ENCODE results near the gene EML6.

EML6 gene

GRCh38 chr2:55018619-55019018, 295.2 kb downstream of the EML6 start:
- ChIA-PET CTCF (interaction anchor here (0.7 to 11.2 kb wide), 8 partner anchors 10 to 156 kb away, joined by 3 to 137 read pairs (median 5); partner anchors contain the start of gene RTN4), POLR2A (no interaction called here)
- H3K9me3 ChIP-seq (ENCODE audit: control extremely low read depth in 1 of 5, control insufficient read depth in 4 of 5, insufficient read depth in 2 of 5, low read depth in 1 of 5, low read length in 4 of 5), result peaks cover 0 to 3% (median 0%) of the 10 kb centered on the region in 5 experiments
- DNase-seq, result no peak
- H3K4me3 ChIP-seq (ENCODE audit: control insufficient read depth in 1 of 7, extremely low read depth in 1 of 7, insufficient read depth in 4 of 7, low read depth in 2 of 7, low read length in 6 of 7), result no peak overlapping the region
- H3K4me1 ChIP-seq (ENCODE audit: control extremely low read depth in 1 of 4, control insufficient read depth in 4 of 4, insufficient read depth in 4 of 4, low read length in 3 of 4), result peaks cover 14 to 60% (median 26%) of the 10 kb centered on the region in 4 experiments
- H3K27ac ChIP-seq (ENCODE audit: insufficient read depth in 1 of 2, low read depth in 1 of 2, low read length in 2 of 2, poor library complexity in 1 of 2, severe bottlenecking in 2 of 2), result peak overlapping the region in 1 of 2 experiments; percentile 20
- H3K27me3 ChIP-seq (replicated peaks in 2 of 5; ENCODE audit: control insufficient read depth in 4 of 5, insufficient read depth in 5 of 5, low read length in 4 of 5), result no peaks in the 10 kb centered on the region
- peaks cover 0 to 8% (median 4%) of the 10 kb centered on the region in 4 experiments for H3K36me3 ChIP-seq (ENCODE audit: control insufficient read depth in 4 of 4, insufficient read depth in 4 of 4, low read length in 3 of 4)
- WGBS (ENCODE audit: insufficient coverage), result no CpG with 5 or more reads among the region's 1 CpG

DNA sequence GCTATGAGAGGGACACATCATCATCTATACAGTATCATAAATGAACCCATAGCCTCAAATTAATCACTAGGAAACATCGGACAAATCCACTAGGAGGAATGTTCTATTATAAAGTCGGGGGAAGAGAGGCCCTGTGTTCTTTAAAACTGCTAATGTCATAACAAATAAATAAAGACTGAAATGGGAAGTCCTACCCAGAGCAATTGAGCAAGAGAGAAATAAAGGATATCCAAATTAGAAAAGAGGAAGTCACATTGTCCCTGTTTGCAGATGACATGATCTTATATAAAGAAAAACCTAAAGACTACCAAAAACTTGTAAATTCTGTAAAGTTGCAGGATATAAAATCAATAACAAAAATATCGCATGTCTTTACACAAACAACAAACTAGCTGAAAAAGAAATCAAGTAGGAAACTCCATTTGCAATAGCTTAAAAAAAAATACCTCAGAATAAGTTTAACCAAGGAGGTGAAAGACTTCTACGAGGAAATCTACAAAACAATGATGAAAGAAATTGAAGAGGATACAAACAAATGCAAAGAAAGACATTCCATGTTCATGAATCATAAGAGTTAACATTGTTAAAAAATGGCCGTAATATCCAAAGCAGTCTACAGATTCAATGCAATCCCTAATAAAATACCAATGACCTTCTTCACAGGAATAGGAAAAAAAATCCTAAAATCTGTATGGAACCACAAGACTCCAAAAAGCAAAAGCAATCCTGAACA, 296.2 kb downstream of the EML6 start:
- Histone ChIP-seq H3K4me3 (ENCODE audit: control insufficient read depth in 1 of 7, extremely low read depth in 1 of 7, insufficient read depth in 4 of 7, low read depth in 2 of 7, low read length in 6 of 7) (peak overlapping the region in 3 of 7 experiments; percentile 10 to 28 (median 17)), H3K36me3 (ENCODE audit: control insufficient read depth in 4 of 4, insufficient read depth in 4 of 4, low read length in 3 of 4) (peaks cover 0 to 8% (median 4%) of the 10 kb centered on the region in 4 experiments), H3K4me1 (ENCODE audit: control extremely low read depth in 1 of 4, control insufficient read depth in 4 of 4, insufficient read depth in 4 of 4, low read length in 3 of 4) (peaks cover 12 to 55% (median 27%) of the 10 kb centered on the region in 4 experiments), H3K27ac (ENCODE audit: insufficient read depth in 1 of 2, low read depth in 1 of 2, low read length in 2 of 2, poor library complexity in 1 of 2, severe bottlenecking in 2 of 2) (peak overlapping the region; percentile 20 to 31), H3K27me3 (replicated peaks in 2 of 5; ENCODE audit: control insufficient read depth in 4 of 5, insufficient read depth in 5 of 5, low read length in 4 of 5) (no peaks in the 10 kb centered on the region), H3K9me3 (ENCODE audit: control extremely low read depth in 1 of 5, control insufficient read depth in 4 of 5, insufficient read depth in 2 of 5, low read depth in 1 of 5, low read length in 4 of 5) (peaks cover 0 to 3% (median 0%) of the 10 kb centered on the region in 5 experiments)
- DNase-seq, result peak; percentile 36 to 77 (median 69)
- 100% methylated on average over 1 of the region's 5 CpGs for WGBS (ENCODE audit: insufficient coverage)
- ChIA-PET POLR2A (no interaction called here), CTCF (interaction anchor here (1.2 to 11.2 kb wide), 6 partner anchors 9 to 155 kb away, joined by 4 to 137 read pairs (median 6); no protein-coding TSS in a partner anchor)
